GM18499 (cell line): ENCODE results near the gene UBR4.
"Not testable (repeated sequence)": the region's sequence is repeated elsewhere in the genome, so short reads cannot be mapped to it uniquely, and the experiment has no call there.

Source experiments
- ATAC-seq: cut with Tn5 transposase; IDR thresholded peaks from one replicate; pipeline ENCODE4 v1.9.1; 2021; ENCODE audit warnings: moderate number of reproducible peaks; ENCODE audit not compliant: insufficient read depth, unreplicated experiment

UBR4 gene

DNA sequence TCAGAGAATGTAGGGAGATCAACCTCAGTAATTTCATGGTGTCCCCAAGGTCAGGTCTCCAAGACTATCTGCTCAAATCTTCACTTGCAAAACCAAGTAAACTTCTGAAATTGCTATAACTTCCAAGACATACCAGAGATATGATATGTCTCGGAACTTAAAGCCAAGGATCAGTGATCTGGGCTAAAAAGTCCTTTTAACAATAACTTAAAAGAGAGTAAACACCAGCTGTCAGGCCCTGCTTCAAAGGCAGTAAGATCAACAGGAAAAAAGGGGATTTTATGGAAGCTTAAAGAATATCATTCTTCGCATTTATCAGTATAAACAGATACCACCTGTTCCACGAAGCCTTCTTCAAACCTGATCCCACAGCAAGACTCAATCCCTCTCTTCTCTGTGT, 13.7 kb downstream of the UBR4 start:
- no peak for ATAC-seq

DNA sequence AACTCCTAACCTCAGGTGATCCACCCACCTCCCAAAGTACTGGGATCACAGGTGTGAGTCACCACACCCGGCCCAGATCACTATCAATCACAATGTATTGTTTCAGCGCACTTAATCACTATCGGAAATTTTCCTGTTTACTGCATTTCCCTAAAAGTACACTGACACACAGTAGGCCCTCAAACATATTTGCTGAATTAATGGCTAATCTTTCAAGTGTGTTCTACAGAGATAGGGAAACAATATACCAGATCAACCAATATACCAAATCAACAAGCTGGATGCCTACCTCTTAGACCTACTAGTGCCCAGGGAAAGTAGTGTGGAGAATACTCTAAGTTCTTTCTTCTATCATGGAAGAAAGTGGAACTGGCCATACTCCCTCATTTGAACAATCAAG, 17.1 kb downstream of the UBR4 start:
- ATAC-seq, result no peak

DNA sequence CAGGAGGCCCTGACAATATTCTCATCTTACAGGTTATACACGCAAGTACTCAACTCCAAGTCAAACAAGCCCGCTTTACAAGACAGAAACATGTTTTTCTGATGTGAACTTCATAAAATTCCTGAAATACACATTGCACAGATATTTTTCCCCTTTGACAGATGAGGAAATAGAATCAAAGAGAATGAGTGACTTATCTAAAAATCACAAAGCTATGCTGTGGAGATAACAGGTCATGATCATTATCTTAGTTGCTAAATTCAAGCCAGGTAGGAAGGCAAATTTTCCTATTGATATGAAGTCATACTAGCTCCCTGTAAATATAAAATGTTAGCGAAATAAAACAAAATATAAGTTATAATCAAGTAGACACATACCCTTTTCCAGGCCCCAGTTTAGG, 18.3 kb downstream of the UBR4 start:
- ATAC-seq, result no peak

DNA sequence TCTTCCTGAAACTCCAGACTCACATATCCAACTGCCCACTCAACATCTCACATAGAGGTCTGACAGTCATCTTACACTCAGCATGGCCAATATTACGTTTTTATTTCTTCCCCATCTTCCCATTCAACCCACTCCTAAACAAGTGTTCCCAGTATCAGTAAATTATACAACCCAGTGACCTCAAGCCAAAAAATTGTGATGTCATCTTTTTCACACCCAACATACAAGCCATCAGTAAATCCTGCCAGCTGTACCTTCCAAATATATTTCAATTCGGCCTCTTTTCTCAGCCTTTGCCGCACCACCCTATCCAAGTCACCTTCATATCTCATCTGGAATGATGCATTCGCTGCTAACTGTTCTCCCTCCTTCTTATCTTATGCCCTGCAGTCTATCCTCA, 19.6 kb downstream of the UBR4 start:
- no peak for ATAC-seq

DNA sequence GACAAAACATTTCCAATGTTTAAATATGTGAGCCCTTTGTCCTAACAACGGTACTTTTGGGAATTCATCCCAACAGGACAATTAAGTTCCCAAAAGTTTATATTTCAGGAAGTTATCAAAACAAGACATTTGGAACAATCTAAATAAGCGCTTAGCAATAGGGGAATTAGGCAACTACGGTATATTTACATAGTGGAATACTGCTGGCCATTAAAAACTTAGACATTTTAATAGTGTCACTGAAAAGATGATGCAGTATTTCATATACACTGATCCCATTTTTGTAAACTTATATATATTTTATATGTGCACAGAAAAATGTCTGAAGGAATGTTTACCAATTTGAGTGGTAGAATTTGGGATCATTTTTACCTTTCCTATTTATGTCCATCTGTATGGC, 20.8 kb downstream of the UBR4 start:
- no peak for ATAC-seq

DNA sequence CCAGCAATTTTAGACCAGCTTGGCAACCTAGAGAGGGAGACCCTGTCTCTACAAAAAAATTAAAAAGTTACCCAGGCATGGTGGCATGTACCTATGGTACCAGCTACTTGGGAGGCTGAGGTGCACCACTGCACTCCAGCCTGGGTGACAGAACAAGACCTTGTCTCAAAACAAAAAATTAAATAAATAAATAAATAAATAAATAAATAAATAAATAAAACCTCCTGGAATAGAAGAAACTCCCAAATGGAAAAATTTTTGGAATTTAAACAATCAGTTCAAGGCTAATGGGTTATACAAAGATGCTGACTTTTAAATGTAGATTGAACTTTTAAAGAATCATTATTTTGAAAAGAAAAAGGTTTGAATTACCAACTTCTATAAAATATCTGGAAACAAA, 22.2 kb downstream of the UBR4 start:
- ATAC-seq, result no peak

DNA sequence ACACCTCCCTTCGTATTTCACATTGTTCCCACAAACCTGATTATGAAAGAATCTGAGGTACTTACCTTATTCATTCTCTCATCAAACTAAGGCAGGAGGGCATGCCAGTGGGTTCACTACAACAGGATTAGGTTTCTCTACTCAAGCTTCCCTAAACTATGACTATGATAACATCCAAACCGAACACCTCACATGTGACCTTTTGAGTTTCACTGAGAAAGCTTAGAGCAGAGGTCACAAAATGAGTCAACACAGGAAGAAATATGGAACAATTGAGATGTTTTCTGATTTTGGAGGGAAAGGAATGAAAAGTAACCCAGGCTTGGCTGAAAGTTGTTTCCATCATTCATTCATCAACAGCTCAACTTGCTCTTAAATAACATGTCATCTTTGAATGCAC, 24.1 kb downstream of the UBR4 start:
- ATAC-seq, result no peak

DNA sequence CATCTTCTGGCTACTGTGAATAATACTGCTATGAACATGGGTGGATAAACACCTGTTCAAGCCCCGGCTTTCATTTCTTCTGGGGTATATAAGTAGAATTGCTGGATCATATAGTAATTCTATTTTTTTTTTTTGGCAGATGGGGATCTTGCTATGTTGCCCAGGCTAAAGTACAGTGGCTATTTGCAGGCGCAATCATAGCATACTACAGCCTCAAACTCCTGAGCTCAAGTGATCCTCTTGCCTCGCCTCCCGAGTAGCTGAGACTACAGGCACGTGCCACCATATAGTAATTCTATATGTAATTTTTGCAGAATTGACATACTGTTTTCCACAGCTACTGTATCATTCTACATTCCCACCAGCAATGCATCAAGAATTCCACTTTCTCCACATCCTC, 27.8 kb downstream of the UBR4 start:
- no peak for ATAC-seq

DNA sequence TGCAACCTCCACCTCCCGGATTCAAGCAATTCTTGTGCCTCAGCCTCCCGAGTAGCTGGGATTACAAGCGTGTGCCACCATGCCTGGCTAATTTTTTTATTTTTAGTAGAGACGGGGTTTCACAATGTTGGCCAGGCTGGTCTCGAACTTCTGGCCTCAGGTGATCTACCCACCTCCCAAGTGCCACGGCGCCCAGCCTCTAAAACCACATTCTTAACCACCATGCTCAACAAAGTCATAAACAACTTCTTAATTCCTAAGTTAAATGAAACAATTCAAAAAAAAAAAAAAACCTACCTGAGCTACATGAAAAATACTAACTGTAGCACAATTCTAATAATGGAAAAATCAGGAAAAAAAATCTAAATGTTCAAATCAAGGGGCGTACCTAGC, 29.8 kb downstream of the UBR4 start:
- not testable (repeated sequence) for ATAC-seq

DNA sequence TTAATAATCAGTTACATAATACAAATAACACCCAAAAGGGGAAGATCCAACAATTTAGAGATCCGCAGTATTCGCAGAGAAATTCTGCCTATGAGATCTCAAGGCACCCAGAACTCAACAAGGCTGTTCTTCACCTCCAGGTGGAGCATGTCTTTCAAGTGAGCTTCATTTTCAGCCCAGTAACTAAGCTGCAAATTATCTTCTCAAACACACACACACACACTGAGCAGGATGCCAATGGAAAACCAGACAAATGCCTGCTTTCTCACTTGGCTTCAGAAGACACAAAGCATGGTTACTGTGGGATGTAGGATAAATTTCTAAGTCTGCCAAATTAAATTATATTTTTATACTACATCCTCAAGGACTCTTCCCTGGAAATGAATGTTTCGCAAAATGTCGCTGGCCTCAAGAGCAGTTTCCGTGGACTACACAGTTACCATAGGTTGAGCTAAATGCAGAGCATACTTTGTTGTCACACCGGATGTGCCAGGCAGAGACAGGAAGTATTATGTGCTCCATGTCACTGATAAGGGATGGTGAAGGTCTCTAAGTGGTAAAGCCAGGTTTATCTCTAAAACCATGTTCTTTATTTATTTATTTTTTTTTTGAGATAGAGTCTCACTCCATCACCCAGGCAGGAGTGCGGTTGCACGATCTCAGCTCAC, 30.3 kb downstream of the UBR4 start:
- ATAC-seq, result no peak

DNA sequence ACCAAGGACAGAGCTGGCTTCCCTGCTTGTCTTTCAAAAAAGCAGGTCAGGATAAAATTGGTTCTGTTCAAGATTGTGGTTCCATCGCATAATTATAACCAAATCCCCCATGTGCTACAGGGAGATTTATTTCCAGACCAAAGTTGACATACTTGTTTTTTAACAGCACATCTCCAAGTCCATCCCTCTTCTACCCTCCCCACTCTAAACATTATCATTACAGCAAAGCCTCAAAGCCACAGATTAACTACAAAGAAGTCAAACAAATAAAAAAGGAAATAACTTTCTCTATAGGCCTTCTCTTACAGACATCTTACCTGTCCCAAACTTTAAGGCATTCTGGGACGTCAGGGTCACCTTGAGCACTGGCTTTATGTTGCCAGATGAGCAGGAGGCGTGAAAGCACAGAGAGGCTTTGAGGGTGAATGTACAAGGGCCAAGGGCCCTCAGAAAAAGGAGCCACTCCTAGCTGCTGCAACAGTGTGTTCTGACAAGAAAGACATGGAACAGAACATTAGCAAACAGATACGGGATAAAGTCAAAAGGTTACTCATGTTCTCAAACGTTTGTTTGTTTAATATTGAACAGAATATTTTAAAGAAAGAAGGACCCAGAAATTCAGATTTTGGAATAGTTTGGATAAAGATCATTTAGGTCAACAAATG, 31.2 kb downstream of the UBR4 start:
- ATAC-seq, result no peak

DNA sequence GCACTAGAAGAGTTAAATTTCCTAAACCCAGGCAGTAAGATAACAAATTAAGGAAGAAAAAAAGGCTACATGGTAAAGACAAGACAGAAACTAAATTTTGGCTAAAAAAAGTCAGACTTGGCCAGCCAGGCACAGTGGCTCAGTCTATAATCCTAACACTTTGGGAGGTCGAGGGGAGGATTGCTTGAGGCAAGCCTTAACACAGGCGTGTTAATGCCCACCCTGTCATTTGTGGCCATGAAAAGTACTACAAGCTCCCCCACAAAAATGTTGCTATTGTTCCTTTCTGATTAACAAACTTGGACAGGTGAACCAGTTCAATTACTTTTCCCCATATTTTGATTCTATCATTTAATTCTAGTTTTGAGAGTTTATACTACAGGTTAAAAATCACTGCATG, 32.3 kb downstream of the UBR4 start:
- no peak for ATAC-seq

DNA sequence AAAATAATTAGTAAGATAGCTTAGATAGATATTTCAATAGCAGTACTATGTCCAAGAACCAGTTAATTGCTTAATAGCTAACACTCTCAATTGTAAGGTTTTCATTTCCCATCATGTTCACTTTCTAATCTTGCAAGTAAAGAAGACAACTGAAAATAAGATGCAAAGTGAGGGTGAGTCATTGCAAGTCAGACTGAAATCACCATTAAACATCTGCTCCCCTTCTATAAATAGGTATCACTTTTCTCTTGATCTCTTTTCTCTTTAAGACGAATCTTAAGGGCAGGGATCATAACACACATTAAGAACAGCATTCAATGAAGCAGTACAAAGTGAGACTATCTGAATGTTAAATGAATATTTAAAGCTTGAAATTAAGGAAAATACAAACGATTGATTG, 40.4 kb downstream of the UBR4 start:
- no peak for ATAC-seq

DNA sequence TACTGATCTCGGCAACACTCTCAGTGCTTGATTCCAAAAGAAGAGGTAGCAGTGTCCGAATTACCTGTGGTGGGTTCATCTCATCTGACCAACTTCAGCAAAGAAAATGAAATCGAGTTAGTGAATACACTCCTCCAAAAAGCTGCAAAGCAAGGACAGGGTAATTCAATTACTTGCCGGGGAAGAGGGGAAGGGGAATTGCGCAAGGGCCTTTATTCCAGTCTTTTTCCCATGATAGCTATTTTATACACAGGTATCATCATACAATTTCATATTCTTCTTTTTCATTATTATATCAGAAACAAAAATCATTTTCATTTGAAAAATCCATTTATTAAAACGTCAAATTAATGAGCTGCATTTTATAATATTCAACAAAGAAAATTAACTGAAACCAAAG, 42.9 kb downstream of the UBR4 start:
- ATAC-seq, result no peak

DNA sequence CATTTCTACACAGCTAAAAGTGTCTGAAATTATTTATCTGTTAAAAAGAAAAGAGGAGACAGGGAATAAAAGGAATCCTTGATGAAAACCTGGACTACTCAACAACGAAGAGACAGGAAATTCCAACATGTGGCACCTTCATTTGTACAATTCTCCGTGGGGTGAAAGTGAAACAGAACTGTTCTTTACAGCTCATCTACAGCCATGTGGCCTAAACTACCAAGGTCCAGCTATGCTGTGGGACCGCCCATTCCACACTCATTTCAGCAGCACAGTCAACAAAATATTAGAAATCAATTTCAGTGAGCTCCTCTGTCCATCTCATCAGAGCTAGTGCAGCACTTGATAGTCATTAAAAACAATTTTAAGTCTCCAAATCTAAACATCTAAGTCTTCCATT, 44.0 kb downstream of the UBR4 start:
- ATAC-seq, result no peak

DNA sequence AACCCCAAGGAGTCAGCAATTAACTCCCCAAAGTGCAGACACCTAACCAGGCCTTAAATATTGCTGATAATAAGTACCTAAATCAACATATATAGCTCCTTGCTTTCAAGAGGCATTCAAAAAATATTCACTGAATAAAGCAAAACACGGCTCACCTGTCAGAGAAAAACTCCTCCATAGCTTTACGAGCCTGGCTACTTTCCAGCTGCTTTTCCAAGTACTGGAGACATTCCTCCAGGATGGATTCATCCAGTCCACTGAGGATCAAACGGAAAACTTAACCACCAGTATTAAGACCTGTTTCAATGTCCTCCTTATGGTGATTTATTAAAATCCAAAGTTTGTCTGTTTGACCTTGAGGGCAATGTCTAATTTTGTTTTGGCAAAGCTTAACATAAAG, 44.6 kb downstream of the UBR4 start:
- no peak for ATAC-seq

DNA sequence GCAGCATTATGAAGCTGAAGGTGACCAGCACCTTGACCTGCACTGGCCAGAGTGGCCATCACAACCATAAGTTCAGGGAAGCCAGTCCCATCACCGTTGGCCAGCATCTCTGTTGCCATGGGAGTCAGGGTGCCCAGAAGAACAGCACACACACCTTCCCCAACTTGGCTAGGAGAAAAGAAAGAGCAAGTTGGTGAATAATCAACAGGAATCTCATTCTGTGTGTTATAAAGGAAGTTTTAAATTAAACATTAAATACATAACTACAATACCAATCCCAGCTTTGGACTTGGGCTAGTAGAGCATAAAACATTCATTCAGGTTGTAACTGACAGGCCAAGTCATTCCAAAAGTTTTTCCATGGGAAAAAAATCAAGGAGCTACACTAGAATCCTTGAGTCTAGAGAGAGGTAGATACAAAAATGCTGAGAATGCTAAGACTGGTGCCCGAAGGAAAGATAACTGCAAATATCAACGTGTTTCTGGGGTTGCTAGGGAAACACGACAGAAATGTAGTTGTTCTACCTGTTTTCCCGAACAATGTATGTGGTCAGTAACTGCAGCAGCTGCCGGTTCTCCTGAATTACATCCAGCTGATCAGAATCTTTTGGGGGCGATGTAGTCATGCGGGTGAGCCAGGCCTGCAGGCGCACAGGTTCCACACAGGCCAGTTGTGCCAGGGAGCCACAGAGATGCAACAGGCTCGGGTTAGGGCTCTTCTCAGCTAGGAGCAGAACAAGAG, 45.6 kb downstream of the UBR4 start:
- ATAC-seq, result no peak

DNA sequence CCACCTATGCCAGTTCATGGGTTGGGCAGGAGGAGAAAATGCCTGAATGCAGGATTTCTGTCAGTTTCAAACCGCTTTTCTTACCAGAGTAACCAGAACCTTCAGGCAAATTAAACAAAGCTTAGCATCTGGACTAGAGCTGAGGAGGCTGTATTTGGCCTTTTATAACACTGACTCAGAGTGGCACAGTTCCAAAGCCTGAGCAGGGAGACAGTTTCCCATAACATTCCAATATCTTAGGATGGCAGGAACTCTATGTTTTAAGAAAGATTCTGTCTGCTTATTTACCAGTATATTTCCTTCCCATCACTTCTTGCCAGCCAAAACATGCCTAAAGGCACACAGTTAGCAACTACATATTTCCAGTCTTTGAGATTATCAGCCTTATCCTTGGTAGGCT, 46.8 kb downstream of the UBR4 start:
- no peak for ATAC-seq

DNA sequence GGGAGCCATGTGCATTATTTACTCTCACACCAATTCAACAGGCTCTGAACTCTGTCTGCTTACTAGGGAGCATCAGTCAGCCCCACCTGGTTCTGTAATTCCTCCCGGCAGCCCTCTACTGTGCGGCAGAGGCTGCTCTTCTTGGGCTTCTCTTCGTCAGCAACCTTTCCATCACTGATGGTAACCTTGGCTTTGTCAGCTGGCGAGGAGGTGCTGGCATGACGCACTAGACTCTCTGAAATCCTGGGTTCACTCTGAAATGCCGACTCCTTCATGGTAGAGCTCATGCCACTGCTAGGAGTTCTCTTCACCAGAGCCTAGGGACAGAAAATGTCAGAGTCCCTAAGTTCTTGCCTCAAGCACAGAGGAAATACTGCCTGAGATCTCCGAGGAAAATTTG, 49.2 kb downstream of the UBR4 start:
- no peak for ATAC-seq

DNA sequence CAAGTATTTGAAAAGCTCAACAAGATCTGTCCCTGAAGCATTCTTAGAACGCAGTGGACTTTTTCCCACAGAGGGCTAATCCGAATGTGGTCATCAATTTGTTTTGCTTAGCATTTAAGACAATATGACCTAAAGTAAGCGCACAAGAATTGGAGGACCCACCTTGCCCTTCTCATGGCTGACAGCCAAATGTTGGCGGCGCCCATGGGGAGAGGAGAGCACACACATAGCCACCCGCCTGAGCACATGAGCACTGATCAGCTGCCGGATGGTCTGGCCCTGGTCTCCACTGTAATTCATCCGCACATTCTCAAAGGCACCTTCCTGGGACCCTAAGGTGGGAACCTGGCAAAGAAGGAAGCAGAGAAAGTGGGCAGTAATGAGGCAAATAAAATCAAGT, 52.4 kb downstream of the UBR4 start:
- no peak for ATAC-seq

DNA sequence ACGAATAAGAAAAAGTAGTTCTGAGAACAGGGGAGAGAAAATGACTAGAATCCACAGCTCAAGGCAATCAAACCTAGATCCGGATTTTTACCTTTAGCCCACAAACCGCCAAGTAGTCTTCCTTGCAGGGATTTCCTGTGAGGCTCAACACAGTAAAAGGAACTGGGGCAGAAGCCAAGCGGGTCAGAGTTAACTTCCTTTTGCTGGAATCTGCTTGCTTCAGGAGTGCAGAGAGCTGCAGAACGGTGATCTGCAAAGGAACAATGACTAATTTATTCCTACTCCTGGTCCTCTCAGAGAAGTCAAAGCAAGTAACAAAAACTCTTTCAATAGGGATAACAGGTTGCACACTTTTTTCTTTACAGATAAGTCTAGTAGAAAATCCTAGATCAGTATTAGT, 53.4 kb downstream of the UBR4 start:
- ATAC-seq, result no peak

DNA sequence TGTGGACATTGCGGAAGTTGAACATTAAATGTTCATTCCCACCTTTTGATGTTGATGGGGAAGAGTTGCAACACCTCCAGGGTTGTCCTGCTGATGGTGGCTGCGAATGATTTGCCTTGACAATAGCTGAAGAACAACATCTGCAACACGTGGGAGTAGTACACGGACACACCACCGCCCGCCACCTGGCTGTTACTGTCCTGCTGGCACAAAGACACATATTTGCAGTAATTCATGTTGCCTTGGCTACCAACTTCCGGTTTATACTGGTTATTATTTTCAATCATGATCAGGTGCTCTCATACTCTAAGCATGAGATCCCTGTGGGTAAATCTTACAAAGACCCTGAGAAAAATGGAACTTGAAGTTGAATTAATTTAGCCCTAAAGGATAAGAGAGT, 55.2 kb downstream of the UBR4 start:
- no peak for ATAC-seq
